IPS-NIHi7 (cell line): ENCODE measurements around the gene ARHGAP6.
"Not testable (repeated sequence)": the region's sequence is repeated elsewhere in the genome, so short reads cannot be mapped to it uniquely, and the experiment has no call there.

Source experiments
- DNase-seq: peaks from one replicate; pipeline ENCODE4 v3.0.0; 2012; ENCODE audit warnings: mixed read lengths; ENCODE audit errors: extremely low spot score

ARHGAP6 gene

GRCh38 chrX:11641349-11642065, 24.2 kb downstream of the ARHGAP6 start:
- no peak for DNase-seq

- DNase-seq = no peak
Observed at GRCh38 chrX:11640089-11640488, 25.6 kb downstream of the ARHGAP6 start.

GRCh38 chrX:11632732-11633131, 33.0 kb downstream of the ARHGAP6 start:
- DNase-seq = no peak

GRCh38 chrX:11629593-11630211, 36.0 kb downstream of the ARHGAP6 start:
- peak; percentile 13 for DNase-seq

GRCh38 chrX:11628399-11628798, 37.3 kb downstream of the ARHGAP6 start:
- DNase-seq = no peak

GRCh38 chrX:11626351-11626750, 39.4 kb downstream of the ARHGAP6 start:
- DNase-seq = no peak

- no peak for DNase-seq
Observed at GRCh38 chrX:11619441-11619840, 46.3 kb downstream of the ARHGAP6 start.

- DNase-seq = not testable (repeated sequence)
Observed at GRCh38 chrX:11614253-11614652, 51.5 kb downstream of the ARHGAP6 start.

- DNase-seq = no peak
Observed at GRCh38 chrX:11611965-11612364, 53.8 kb downstream of the ARHGAP6 start.

- DNase-seq = no peak
Observed at GRCh38 chrX:11611161-11611560, 54.6 kb downstream of the ARHGAP6 start.

GRCh38 chrX:11609109-11609508, 56.6 kb downstream of the ARHGAP6 start:
- DNase-seq = no peak

GRCh38 chrX:11606408-11606807, 59.3 kb downstream of the ARHGAP6 start:
- no peak for DNase-seq

GRCh38 chrX:11600578-11600977, 65.1 kb downstream of the ARHGAP6 start:
- peak; percentile 24 for DNase-seq

GRCh38 chrX:11597479-11597878, 68.2 kb downstream of the ARHGAP6 start:
- no peak for DNase-seq

- no peak for DNase-seq
Observed at GRCh38 chrX:11591723-11592346, 73.9 kb downstream of the ARHGAP6 start.

- DNase-seq = no peak
Observed at GRCh38 chrX:11589641-11590040, 76.1 kb downstream of the ARHGAP6 start.

GRCh38 chrX:11588097-11588496, 77.6 kb downstream of the ARHGAP6 start:
- DNase-seq = no peak

GRCh38 chrX:11585174-11585573, 80.5 kb downstream of the ARHGAP6 start:
- DNase-seq = no peak

GRCh38 chrX:11580789-11581188, 84.9 kb downstream of the ARHGAP6 start:
- no peak for DNase-seq

GRCh38 chrX:11579636-11580600, 85.8 kb downstream of the ARHGAP6 start:
- no peak for DNase-seq

- DNase-seq = not testable (repeated sequence)
Observed at GRCh38 chrX:11578301-11578700, 87.4 kb downstream of the ARHGAP6 start.

GRCh38 chrX:11577603-11578002, 88.1 kb downstream of the ARHGAP6 start:
- DNase-seq = no peak
